Upper lobe of right lung (tissue), 1 donor: ENCODE data around the gene STH. TPM values are rescaled to one million over a fixed set of nuclear protein-coding genes. Genes with fewer than 3 reads are reported as not detected.
"Not testable (repeated sequence)": the region's sequence is repeated elsewhere in the genome, so short reads cannot be mapped to it uniquely, and the experiment has no call there.

Experiments
- ATAC-seq: fragments of 200-7000 bp; cut with Tn5 transposase; one replicate; pipeline ENCODE4 v1.9.1; 2020; ENCODE audit warnings: mild to moderate bottlenecking, moderate library complexity
- DNase-seq: peaks from one replicate; pipeline ENCODE4 v3.0.0-alpha.2; 2020
- H3K27ac ChIP-seq: fragments of 200-600 bp; one replicate; pipeline ENCODE4 v1.8.0; 2022
- H3K27me3 ChIP-seq: fragments of 200-600 bp; one replicate; pipeline ENCODE4 v1.8.0; 2022; ENCODE audit warnings: mild to moderate bottlenecking
- H3K36me3 ChIP-seq: fragments of 200-600 bp; one replicate; pipeline ENCODE4 v1.8.0; 2022
- H3K4me1 ChIP-seq: fragments of 200-600 bp; one replicate; pipeline ENCODE4 v1.8.0; 2022
- H3K4me3 ChIP-seq: fragments of 200-600 bp; one replicate; pipeline ENCODE4 v1.8.0; 2022; ENCODE audit warnings: mild to moderate bottlenecking
- H3K9me3 ChIP-seq: fragments of 200-600 bp; one replicate; pipeline ENCODE4 v1.8.0; 2022
- intact Hi-C: fragments of 100-400 bp; cut with DNase I; formaldehyde crosslinking; loops from one replicate; pipeline ENCODE4 v1.11.0; 2022
- total RNA-seq: library from RNA; stranded (reverse); fragmentation: NEBNext Ultra II Directional; extraction: Animal tissue kit (Norgen Biotek cat#: 25700); gene quantifications from one replicate; pipeline ENCODE4 v1.2.1, GENCODE V29; 2021
- TF ChIP-seq, protein P1 (sequence below): fragments of 200-600 bp; IDR thresholded peaks from one replicate; pipeline ENCODE4 v1.8.0; 2022; ENCODE audit warnings: antibody characterized with exemption
- donor health status: DM: no; HTN: yes; CAD: no; lungs with severe emphysema.

STH gene
- total RNA-seq, 1 donor from 2014 or later = not detected

GRCh38 chr17:46013502-46014165 is 14.6 kb downstream of the STH start:
- Histone ChIP-seq H3K9me3 (no peaks in the 10 kb centered on the region), H3K4me3 (no peak overlapping the region), H3K4me1 (no peaks in the 10 kb centered on the region), H3K27me3 (no peaks in the 10 kb centered on the region), H3K27ac (no peak overlapping the region), H3K36me3 (no peaks in the 10 kb centered on the region)
- no peak for DNase-seq
- no peak for ATAC-seq
- TF ChIP-seq, protein P1, sequence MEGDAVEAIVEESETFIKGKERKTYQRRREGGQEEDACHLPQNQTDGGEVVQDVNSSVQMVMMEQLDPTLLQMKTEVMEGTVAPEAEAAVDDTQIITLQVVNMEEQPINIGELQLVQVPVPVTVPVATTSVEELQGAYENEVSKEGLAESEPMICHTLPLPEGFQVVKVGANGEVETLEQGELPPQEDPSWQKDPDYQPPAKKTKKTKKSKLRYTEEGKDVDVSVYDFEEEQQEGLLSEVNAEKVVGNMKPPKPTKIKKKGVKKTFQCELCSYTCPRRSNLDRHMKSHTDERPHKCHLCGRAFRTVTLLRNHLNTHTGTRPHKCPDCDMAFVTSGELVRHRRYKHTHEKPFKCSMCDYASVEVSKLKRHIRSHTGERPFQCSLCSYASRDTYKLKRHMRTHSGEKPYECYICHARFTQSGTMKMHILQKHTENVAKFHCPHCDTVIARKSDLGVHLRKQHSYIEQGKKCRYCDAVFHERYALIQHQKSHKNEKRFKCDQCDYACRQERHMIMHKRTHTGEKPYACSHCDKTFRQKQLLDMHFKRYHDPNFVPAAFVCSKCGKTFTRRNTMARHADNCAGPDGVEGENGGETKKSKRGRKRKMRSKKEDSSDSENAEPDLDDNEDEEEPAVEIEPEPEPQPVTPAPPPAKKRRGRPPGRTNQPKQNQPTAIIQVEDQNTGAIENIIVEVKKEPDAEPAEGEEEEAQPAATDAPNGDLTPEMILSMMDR = no peak
- intact Hi-C loops = no loop called here

DNA sequence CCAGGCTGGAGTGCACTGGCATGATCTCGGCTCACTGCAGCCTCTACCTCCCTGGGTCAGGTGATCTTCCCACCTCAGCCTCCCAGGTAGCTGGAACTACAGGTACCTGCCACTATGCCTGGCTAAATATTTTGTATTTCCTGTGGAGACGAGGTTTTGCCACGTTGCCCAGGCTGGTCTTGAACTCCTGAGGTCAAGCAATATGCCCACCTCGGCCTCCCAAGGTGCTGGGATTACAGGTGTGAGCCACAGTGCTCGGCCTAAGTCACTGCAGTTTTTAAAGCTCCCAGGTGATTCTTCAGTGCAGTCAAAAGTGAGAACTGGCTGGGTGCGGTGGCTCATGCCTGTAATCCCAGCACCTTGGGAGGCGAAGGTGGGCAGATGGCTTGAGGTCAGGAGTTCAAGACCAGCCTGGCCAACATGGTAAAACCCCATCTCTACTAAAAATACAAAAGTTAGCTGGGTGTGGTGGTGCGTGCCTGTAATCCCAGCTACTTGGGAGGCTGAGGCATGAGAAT is 20.4 kb downstream of the STH start:
- intact Hi-C loops, ATAC-seq, H3K36me3 ChIP-seq, H3K9me3 ChIP-seq, H3K4me1 ChIP-seq, DNase-seq, H3K4me3 ChIP-seq, H3K27me3 ChIP-seq: not testable (repeated sequence)
- H3K27ac ChIP-seq = peak overlapping the region; percentile 36

- no peaks in the 10 kb centered on the region for H3K36me3 ChIP-seq
- no peak overlapping the region for H3K4me3 ChIP-seq
- intact Hi-C loops = no loop called here
- no peaks in the 10 kb centered on the region for H3K27me3 ChIP-seq
- peak overlapping the region; percentile 36 for H3K27ac ChIP-seq
- DNase-seq = no peak
- no peaks in the 10 kb centered on the region for H3K4me1 ChIP-seq
- TF ChIP-seq, protein P1 = no peak
- no peaks in the 10 kb centered on the region for H3K9me3 ChIP-seq
- ATAC-seq = peak; percentile 83
Measured at GRCh38 chr17:46020023-46020761, 21.1 kb downstream of the STH start.

GRCh38 chr17:46020998-46021397 is 21.9 kb downstream of the STH start:
- intact Hi-C loops = no loop called here
- TF ChIP-seq, protein P1 = no peak
- DNase-seq = no peak
- Histone ChIP-seq H3K9me3 (no peaks in the 10 kb centered on the region), H3K4me1 (no peaks in the 10 kb centered on the region), H3K36me3 (no peaks in the 10 kb centered on the region), H3K27ac (peak overlapping the region; percentile 36), H3K27me3 (no peaks in the 10 kb centered on the region), H3K4me3 (no peak overlapping the region)
- ATAC-seq = no peak

DNA sequence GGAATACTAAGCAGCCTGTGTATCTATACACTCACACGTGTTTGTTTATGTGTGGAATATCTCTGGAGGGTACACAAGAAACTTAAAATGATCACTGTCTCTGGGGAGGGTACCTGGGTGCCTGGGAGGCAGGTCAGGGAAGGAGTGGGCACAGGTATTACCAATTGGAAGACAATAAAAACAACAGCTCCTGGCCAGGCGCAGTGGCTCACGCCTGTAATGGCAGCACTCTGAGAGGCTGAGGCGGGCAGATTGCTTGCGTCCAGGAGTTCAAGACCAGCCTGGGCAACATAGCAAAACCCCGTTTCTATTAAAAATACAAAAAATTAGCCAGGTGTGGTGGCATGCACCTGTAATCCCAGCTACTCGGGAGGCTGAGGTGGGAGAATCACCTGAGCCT is 24.3 kb downstream of the STH start:
- peak; percentile 40 for DNase-seq
- peaks cover 12% of the 10 kb centered on the region for H3K36me3 ChIP-seq
- intact Hi-C loops, H3K4me3 ChIP-seq, H3K4me1 ChIP-seq, H3K27ac ChIP-seq, ATAC-seq, H3K27me3 ChIP-seq, H3K9me3 ChIP-seq: not testable (repeated sequence)

DNA sequence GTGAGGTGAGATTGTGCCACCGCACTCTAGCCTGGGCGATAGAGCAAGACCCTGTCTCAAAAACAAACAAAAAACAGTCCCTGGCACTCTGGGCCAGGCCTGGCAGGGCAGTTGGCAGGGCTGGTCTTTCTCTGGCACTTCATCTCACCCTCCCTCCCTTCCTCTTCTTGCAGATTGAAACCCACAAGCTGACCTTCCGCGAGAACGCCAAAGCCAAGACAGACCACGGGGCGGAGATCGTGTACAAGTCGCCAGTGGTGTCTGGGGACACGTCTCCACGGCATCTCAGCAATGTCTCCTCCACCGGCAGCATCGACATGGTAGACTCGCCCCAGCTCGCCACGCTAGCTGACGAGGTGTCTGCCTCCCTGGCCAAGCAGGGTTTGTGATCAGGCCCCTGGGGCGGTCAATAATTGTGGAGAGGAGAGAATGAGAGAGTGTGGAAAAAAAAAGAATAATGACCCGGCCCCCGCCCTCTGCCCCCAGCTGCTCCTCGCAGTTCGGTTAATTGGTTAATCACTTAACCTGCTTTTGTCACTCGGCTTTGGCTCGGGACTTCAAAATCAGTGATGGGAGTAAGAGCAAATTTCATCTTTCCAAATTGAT is 24.8 kb downstream of the STH start:
- DNase-seq (peak; percentile 57), ATAC-seq (no peak)
- Histone ChIP-seq H3K27ac (no peak overlapping the region), H3K27me3 (no peaks in the 10 kb centered on the region), H3K9me3 (no peaks in the 10 kb centered on the region), H3K36me3 (peaks cover 16% of the 10 kb centered on the region), H3K4me3 (no peak overlapping the region), H3K4me1 (no peaks in the 10 kb centered on the region)
- TF ChIP-seq, protein P1 = no peak
- intact Hi-C loops = no loop called here
